ENCODE measurements around the gene OR8G1.
"Not testable (repeated sequence)": the region's sequence is repeated elsewhere in the genome, so short reads cannot be mapped to it uniquely, and the experiment has no call there.

OR8G1 gene

GRCh38 chr11:124219126-124219525 is 21.8 kb upstream of the OR8G1 start:
- no peak for TF ChIP-seq ELK4 (IDR thresholded peaks at IDR 0.05; ENCODE audit: borderline replicate concordance, low read depth, low read length)
- POLR2A ChIA-PET: no interaction called here
- H3K4me3 ChIP-seq (ENCODE audit: low read depth, low read length): no peak overlapping the region
- no peaks in the 10 kb centered on the region for H3K4me1 ChIP-seq (ENCODE audit: control insufficient read depth, insufficient read depth, low read length)
- H3K27ac ChIP-seq (ENCODE audit: extremely low read depth, low read depth, low read length): no peak overlapping the region
- H3K36me3 ChIP-seq (ENCODE audit: control insufficient read depth in 2 of 2, insufficient read depth in 1 of 2, low read length in 2 of 2): no peaks in the 10 kb centered on the region
- H3K9me3 ChIP-seq (ENCODE audit: control insufficient read depth, insufficient read depth, low read depth, low read length): no peaks in the 10 kb centered on the region
- CTCF ChIA-PET: interaction anchor here (0.6 kb wide), 1 partner anchor 155 kb away, joined by 3 read pairs; no protein-coding TSS in a partner anchor

- no peak for TF ChIP-seq HOXC10 (CRISPR knock-in tag; IDR thresholded peaks at IDR 0.05)
- TF ChIP-seq ZNF777 (tag by site-specific recombination; IDR thresholded peaks at IDR 0.05; ENCODE audit: borderline replicate concordance): no peak
- no peak for TF ChIP-seq ZBTB11 (tag by site-specific recombination; conservative IDR thresholded peaks at IDR 0.05; ENCODE audit: low read depth)
- TF ChIP-seq EGR2 (tag by site-specific recombination; IDR thresholded peaks at IDR 0.05; ENCODE audit: low read depth): no peak
- no peak for TF ChIP-seq ZFP3 (tag by site-specific recombination; IDR thresholded peaks at IDR 0.05; ENCODE audit: low read depth)
- no peak for TF ChIP-seq ZNF146 (tag by site-specific recombination; IDR thresholded peaks at IDR 0.05)
- no peak for TF ChIP-seq ZNF596 (tag by site-specific recombination; IDR thresholded peaks at IDR 0.05)
- no peak for TF ChIP-seq ZXDB (tag by site-specific recombination; IDR thresholded peaks at IDR 0.05)
- TF ChIP-seq ZNF184 (tag by site-specific recombination; IDR thresholded peaks at IDR 0.05): no peak
- no peak for TF ChIP-seq ZNF19 (tag by site-specific recombination; IDR thresholded peaks at IDR 0.05; ENCODE audit: low read depth)
- TF ChIP-seq ZNF48 (tag by site-specific recombination; IDR thresholded peaks at IDR 0.05): no peak
- no peak for TF ChIP-seq ZNF350 (tag by site-specific recombination; IDR thresholded peaks at IDR 0.05)
- TF ChIP-seq ZNF610 (tag by site-specific recombination; IDR thresholded peaks at IDR 0.05; ENCODE audit: borderline replicate concordance): no peak
- TF ChIP-seq PBX3 (CRISPR knock-in tag; IDR thresholded peaks at IDR 0.05): no peak
- no peak for TF ChIP-seq PRDM6 (tag by site-specific recombination; IDR thresholded peaks at IDR 0.05)
- TF ChIP-seq ZNF148 (tag by site-specific recombination; IDR thresholded peaks at IDR 0.05; ENCODE audit: borderline replicate concordance): no peak
- no peak for TF ChIP-seq ZBTB48 (tag by site-specific recombination; IDR thresholded peaks at IDR 0.05)
- no peaks in the 10 kb centered on the region for H3K9me3 ChIP-seq (ENCODE audit: control insufficient read depth, insufficient read depth, low read depth, low read length)
- H3K4me3 ChIP-seq (ENCODE audit: low read depth, low read length): no peak overlapping the region
- H3K36me3 ChIP-seq (ENCODE audit: control insufficient read depth in 2 of 2, insufficient read depth in 1 of 2, low read length in 2 of 2): no peaks in the 10 kb centered on the region
- ChIA-PET POLR2A (no interaction called here), CTCF (interaction anchor here (0.6 to 0.7 kb wide), 2 partner anchors 180 to 226 kb away, joined by 3 to 4 read pairs; no protein-coding TSS in a partner anchor)
- no peaks in the 10 kb centered on the region for H3K4me1 ChIP-seq (ENCODE audit: control insufficient read depth, insufficient read depth, low read length)
- H3K27ac ChIP-seq (ENCODE audit: extremely low read depth, low read depth, low read length): no peak overlapping the region
Observed at GRCh38 chr11:124222407-124222806, 18.5 kb upstream of the OR8G1 start.

- H3K27ac ChIP-seq (ENCODE audit: extremely low read depth, low read depth, low read length); H3K4me3 ChIP-seq (ENCODE audit: low read depth, low read length); CTCF ChIA-PET; POLR2A ChIA-PET; H3K4me1 ChIP-seq (ENCODE audit: control insufficient read depth, insufficient read depth, low read length); H3K9me3 ChIP-seq (ENCODE audit: control insufficient read depth, insufficient read depth, low read depth, low read length); H3K36me3 ChIP-seq (ENCODE audit: control insufficient read depth in 2 of 2, insufficient read depth in 1 of 2, low read length in 2 of 2): not testable (repeated sequence)
Observed at GRCh38 chr11:124224618-124225423, 16.1 kb upstream of the OR8G1 start.
